GM12878 (cell line): Measurements from ENCODE around the gene CLEC17A. TPM values are rescaled to one million over a fixed set of nuclear protein-coding genes. Genes with fewer than 3 reads are reported as not detected.
A peak's percentile ranks its signal among the peaks of the same experiment; 100 is the strongest.

ENCODE experiments used
- ATAC-seq: fragments of 200-7000 bp; cut with Tn5 transposase; 3 replicates; pipeline ENCODE4 v1.9.1; 2020; ENCODE audit warnings: mild to moderate bottlenecking, moderate library complexity
- BruUV-seq: library from RNA; stranded (reverse); fragments of 400-500 nt; replicated peaks from 2 replicates; lab custom pipeline; 2021; lab: Mats Ljungman, UMichigan
- CTCF ChIA-PET: fragments of 300-600 bp; sonication (Branson Sonifier 250); formaldehyde crosslinking; extraction: SDS; loops from one replicate; lab custom pipeline; 2021; ENCODE audit warnings: inconsistent platforms; lab: Yijun Ruan, JAX
- POLR2A ChIA-PET: fragments of 350-600 bp; formaldehyde crosslinking; extraction: SDS; loops from one replicate; lab custom pipeline; 2021; ENCODE audit warnings: inconsistent platforms; lab: Charles Lee
- RAD21 ChIA-PET: fragments of 300-600 bp; sonication (Branson Sonifier 250); formaldehyde crosslinking; loops from one replicate; lab custom pipeline; 2023; ENCODE audit warnings: antibody characterized with exemption; ENCODE audit not compliant: unreplicated experiment; lab: Charles Lee
- SMC1A ChIA-PET: fragments of 300-600 bp; sonication (Branson Sonifier 250); formaldehyde crosslinking; loops from one replicate; lab custom pipeline; 2023; ENCODE audit not compliant: unreplicated experiment, uncharacterized antibody; lab: Charles Lee
- DNase-seq: peaks from one replicate; pipeline ENCODE4 v3.0.0-alpha.2; 2011; ENCODE audit warnings: low read depth, low spot score
- FAIRE-seq: peaks from 3 replicates; lab custom pipeline; 2011; peaks lifted over from hg19 to GRCh38; lab: Jason Lieb, UNC
- H2AFZ ChIP-seq: 2 replicates; pipeline ENCODE4 v1.6.0; 2011; ENCODE audit warnings: low read depth, low read length, control low read depth; ENCODE audit not compliant: control insufficient read depth
- H3K27ac ChIP-seq: 2 replicates; pipeline ENCODE4 v1.5.1; 2011; ENCODE audit warnings: control low read depth; ENCODE audit not compliant: control insufficient read depth, insufficient read depth
- H3K27me3 ChIP-seq, 2 experiments: replicated peaks in 1 of 2; 2 replicates each; pipeline versions ENCODE4 v1.6.0 to v1.6.1; 2011; ENCODE audit warnings: low read length in 1 of 2; ENCODE audit not compliant: control insufficient read depth in 2 of 2, insufficient read depth in 2 of 2
- H3K36me3 ChIP-seq, 2 experiments: 2 replicates each; pipeline ENCODE4 v1.5.1; 2011; ENCODE audit warnings: low read length in 1 of 2; ENCODE audit not compliant: control insufficient read depth in 2 of 2, insufficient read depth in 2 of 2
- H3K4me1 ChIP-seq: 2 replicates; pipeline ENCODE4 v1.6.1; 2011; ENCODE audit warnings: mild to moderate bottlenecking, low read length, moderate library complexity, mixed read lengths; ENCODE audit not compliant: control insufficient read depth, insufficient read depth
- H3K4me2 ChIP-seq: 2 replicates; pipeline ENCODE4 v1.6.0; 2011; ENCODE audit warnings: control low read depth; ENCODE audit not compliant: control insufficient read depth, insufficient read depth
- H3K4me3 ChIP-seq: fragments of 200-600 bp; sonication (generic); 2 replicates; pipeline ENCODE4 v1.5.1; 2016
- H3K79me2 ChIP-seq: 2 replicates; pipeline ENCODE4 v1.6.0; 2011; ENCODE audit warnings: low read length; ENCODE audit not compliant: control insufficient read depth, insufficient read depth
- H3K9ac ChIP-seq: 2 replicates; pipeline ENCODE4 v1.8.0; 2011; ENCODE audit warnings: low read length, control low read depth, mixed read lengths; ENCODE audit not compliant: control insufficient read depth, insufficient read depth
- H3K9me3 ChIP-seq: replicated peaks from 3 replicates; pipeline ENCODE4 v1.5.1; 2011; ENCODE audit warnings: mild to moderate bottlenecking, low read length; ENCODE audit not compliant: control insufficient read depth, insufficient read depth
- H4K20me1 ChIP-seq: 2 replicates; pipeline ENCODE4 v1.6.0; 2011; ENCODE audit not compliant: control insufficient read depth, insufficient read depth
- BCL11A ChIP-seq: IDR thresholded peaks from 2 replicates; pipeline ENCODE4 v1.6.1; 2011; ENCODE audit warnings: low read depth, low read length
- CREM ChIP-seq: IDR thresholded peaks from 2 replicates; pipeline ENCODE4 v1.6.1; 2014; ENCODE audit warnings: antibody characterized with exemption, low read depth
- MYB ChIP-seq: fragments of 150-350 bp; IDR thresholded peaks from 2 replicates; pipeline ENCODE4 v1.6.1; 2014; ENCODE audit warnings: mild to moderate bottlenecking, low read depth, low read length, borderline replicate concordance
- POLR2A ChIP-seq: IDR thresholded peaks from 2 replicates; pipeline ENCODE4 v1.6.1; 2011; ENCODE audit warnings: low read depth, mild to moderate bottlenecking, low read length
- RCOR1 ChIP-seq: conservative IDR thresholded peaks from 2 replicates; pipeline ENCODE4 v1.6.1; 2012; ENCODE audit warnings: low read depth, low read length, improper control_type of control experiment
- SMAD1 ChIP-seq: fragments of 450-650 bp; IDR thresholded peaks from 2 replicates; pipeline ENCODE4 v1.6.1; 2018; ENCODE audit warnings: mild to moderate bottlenecking, low read depth; ENCODE audit not compliant: partially characterized antibody
- WGBS: methylation state at CpG from one replicate; pipeline ENCODE4 v1.1.6; 2016; ENCODE audit warnings: low lambda C conversion rate; ENCODE audit not compliant: insufficient replicate concordance, insufficient coverage; ENCODE audit errors: missing lambda C conversion rate; 5-methylcytosine and 5-hydroxymethylcytosine counted together
- in situ Hi-C: fragments of 300-500 bp; cut with MboI; formaldehyde crosslinking; loops from 9 replicates; pipeline ENCODE4 v1.14.3; 2018; ENCODE audit warnings: mixed read lengths
- intact Hi-C: fragments of 100-400 bp; cut with micrococcal nuclease; formaldehyde crosslinking; loops from one replicate; pipeline ENCODE4 v1.14.2; 2022; ENCODE audit not compliant: unreplicated experiment
- polyA plus RNA-seq, 11 experiments: library from polyadenylated mRNA; depleted of rRNA in 4 of 11; unstranded in 6 of 11; stranded (reverse) in 5 of 11; fragments of >200 nt; fragmentation: Nextera tagmentation in 4 of 11; fragmentation: Illumina TruSeq in 1 of 11; extraction: Ambion mirVana in 4 of 11; extraction: Trizol in 1 of 11; gene quantifications; 1 replicate in 1 of 11; 2 replicates in 10 of 11; pipeline versions ENCODE4 v1.2.1 to v1.2.3, GENCODE V29; 2011 to 2016; ENCODE audit warnings: inconsistent platforms in 2 of 11, missing spikeins in 2 of 11, low read depth in 1 of 11
- total RNA-seq, 4 experiments: library from RNA; depleted of rRNA in 3 of 4; stranded (reverse); fragments of >200 nt in 3 of 4; fragmentation: Illumina TruSeq in 1 of 4; extraction: Trizol in 1 of 4; gene quantifications; 2 replicates each; pipeline versions ENCODE4 v1.2.1 to v1.2.3, GENCODE V29; 2013 to 2021
- TF ChIP-seq, protein P1 (sequence below): fragments of 450-650 bp; IDR thresholded peaks from 2 replicates; pipeline ENCODE4 v1.6.1; 2016; ENCODE audit warnings: mild to moderate bottlenecking, moderate library complexity, borderline replicate concordance
- TF ChIP-seq, protein P2 (sequence below): IDR thresholded peaks from 2 replicates; pipeline ENCODE4 v1.6.1; 2012; ENCODE audit warnings: mild to moderate bottlenecking, low read depth, low read length

CLEC17A gene
- total and polyA plus RNA-seq, 10 of the 15 experiments (the other 5 are each of a cell fraction or from before 2014, with no cell fraction given): 12.9 to 131 (median 97.3) TPM

DNA sequence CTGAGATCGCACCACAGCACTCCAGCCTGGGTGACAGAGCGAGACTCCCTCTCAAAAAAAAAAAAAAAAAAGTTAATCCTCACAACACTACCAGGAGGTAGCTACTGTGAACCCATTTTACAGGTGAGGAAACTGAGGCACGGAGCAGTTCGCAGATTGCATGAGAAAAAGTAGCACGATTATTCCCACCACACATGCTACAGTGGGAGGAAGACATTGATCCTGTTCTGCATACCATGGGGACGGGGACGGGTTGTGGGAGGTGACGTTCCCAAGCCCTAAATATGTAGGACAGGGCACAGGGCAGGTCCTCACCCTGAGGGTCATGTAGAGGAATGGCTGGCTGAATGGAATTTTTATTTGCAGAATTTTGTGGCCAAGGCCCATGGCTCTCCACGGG lies 23.7 kb downstream of the CLEC17A start:
- peaks cover 11 to 21% of the 10 kb centered on the region in 2 experiments for H3K36me3 ChIP-seq
- FAIRE-seq (no peak), DNase-seq (no peak), ATAC-seq (no peak)
- WGBS: 87% methylated on average over 9 of the region's 9 CpGs
- no peak overlapping the region for H2AFZ ChIP-seq
- H3K9ac ChIP-seq: no peak overlapping the region
- H3K4me2 ChIP-seq: no peak overlapping the region
- no peak overlapping the region for H3K4me3 ChIP-seq
- SMC1A ChIA-PET: interaction anchor here (5.0 kb wide), 1 partner anchor 80 kb away, joined by 63 read pairs; no protein-coding TSS in a partner anchor
- peaks cover 2% of the 10 kb centered on the region; the same call in 2 of the 3 replicates for H3K9me3 ChIP-seq
- BruUV-seq: no TSS peak
- H3K79me2 ChIP-seq: no peaks in the 10 kb centered on the region
- no peaks in the 10 kb centered on the region for H3K27me3 ChIP-seq
- no peak overlapping the region for H3K27ac ChIP-seq
- peaks cover 36% of the 10 kb centered on the region for H3K4me1 ChIP-seq
- CTCF ChIA-PET: interaction anchor here (4.3 to 5.6 kb wide), 2 partner anchors 33 to 80 kb away, joined by 26 to 39 read pairs; partner anchors contain the start of gene NDUFB7
- H4K20me1 ChIP-seq: no peaks in the 10 kb centered on the region
- in situ Hi-C loops: no loop called here
- intact Hi-C loops: loop anchor here (5.0 kb wide), 1 partner anchor 34 kb away; the partner anchor contains the start of gene NDUFB7
- RAD21 ChIA-PET: interaction anchor here (6.0 kb wide), 1 partner anchor 79 kb away, joined by 38 read pairs; no protein-coding TSS in a partner anchor
- POLR2A ChIA-PET: interaction anchor here (0.6 to 1.3 kb wide), 2 partner anchors 33 to 82 kb away, joined by 3 to 7 read pairs; no protein-coding TSS in a partner anchor
- TF ChIP-seq SMAD1: no peak
- peak; percentile 36; the same call in 1 of the 2 replicates for TF ChIP-seq POLR2A
- no peak for TF ChIP-seq CREM
- TF ChIP-seq, all 136 proteins: peak for 1

DNA sequence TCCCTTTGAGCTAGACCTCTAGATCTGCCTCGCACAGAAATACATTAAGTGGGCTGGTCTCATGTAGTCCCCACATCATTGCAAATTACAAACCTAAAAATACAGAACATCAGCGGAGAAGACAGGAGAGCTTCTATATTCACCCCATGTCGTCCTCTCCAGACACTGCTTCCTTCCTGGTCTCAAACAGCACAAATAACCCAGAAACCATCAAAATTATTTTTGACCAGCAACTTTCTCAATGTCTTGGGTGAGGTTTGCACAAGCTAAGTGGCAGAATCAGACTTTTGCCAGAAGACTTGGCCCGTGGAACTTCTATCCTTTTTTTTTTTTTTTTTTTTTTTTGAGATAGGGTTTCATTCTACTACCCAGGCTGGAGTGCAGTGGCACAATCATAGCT lies 28.2 kb downstream of the CLEC17A start:
- no peak for DNase-seq
- H3K4me3 ChIP-seq: no peak overlapping the region
- intact Hi-C loops: loop anchor here (10.0 kb wide), 1 partner anchor 74 kb away; no protein-coding TSS in a partner anchor
- H3K9me3 ChIP-seq: no peaks in the 10 kb centered on the region
- no peaks in the 10 kb centered on the region for H3K27me3 ChIP-seq
- ChIA-PET CTCF (interaction anchor here (0.5 to 2.6 kb wide), 4 partner anchors 17 to 623 kb away, joined by 3 to 10 read pairs (median 4); no protein-coding TSS in a partner anchor), SMC1A (interaction anchor here (0.8 to 4.3 kb wide), 2 partner anchors 14 to 75 kb away, joined by 3 to 31 read pairs; no protein-coding TSS in a partner anchor), POLR2A (interaction anchor here (0.6 to 1.7 kb wide), 7 partner anchors 10 to 137 kb away, joined by 3 to 6 read pairs (median 4); no protein-coding TSS in a partner anchor), RAD21 (interaction anchor here (0.9 kb wide), 1 partner anchor 20 kb away, joined by 3 read pairs; no protein-coding TSS in a partner anchor)
- no peak overlapping the region for H3K4me2 ChIP-seq
- no peaks in the 10 kb centered on the region for H3K79me2 ChIP-seq
- 34% methylated on average over 4 of the region's 4 CpGs for WGBS
- in situ Hi-C loops: no loop called here
- H3K4me1 ChIP-seq: peaks cover 18% of the 10 kb centered on the region
- no peak overlapping the region for H2AFZ ChIP-seq
- no peak for ATAC-seq
- H4K20me1 ChIP-seq: no peaks in the 10 kb centered on the region
- no peak overlapping the region for H3K27ac ChIP-seq
- no peak for TF ChIP-seq RCOR1
- TF ChIP-seq, protein P1, sequence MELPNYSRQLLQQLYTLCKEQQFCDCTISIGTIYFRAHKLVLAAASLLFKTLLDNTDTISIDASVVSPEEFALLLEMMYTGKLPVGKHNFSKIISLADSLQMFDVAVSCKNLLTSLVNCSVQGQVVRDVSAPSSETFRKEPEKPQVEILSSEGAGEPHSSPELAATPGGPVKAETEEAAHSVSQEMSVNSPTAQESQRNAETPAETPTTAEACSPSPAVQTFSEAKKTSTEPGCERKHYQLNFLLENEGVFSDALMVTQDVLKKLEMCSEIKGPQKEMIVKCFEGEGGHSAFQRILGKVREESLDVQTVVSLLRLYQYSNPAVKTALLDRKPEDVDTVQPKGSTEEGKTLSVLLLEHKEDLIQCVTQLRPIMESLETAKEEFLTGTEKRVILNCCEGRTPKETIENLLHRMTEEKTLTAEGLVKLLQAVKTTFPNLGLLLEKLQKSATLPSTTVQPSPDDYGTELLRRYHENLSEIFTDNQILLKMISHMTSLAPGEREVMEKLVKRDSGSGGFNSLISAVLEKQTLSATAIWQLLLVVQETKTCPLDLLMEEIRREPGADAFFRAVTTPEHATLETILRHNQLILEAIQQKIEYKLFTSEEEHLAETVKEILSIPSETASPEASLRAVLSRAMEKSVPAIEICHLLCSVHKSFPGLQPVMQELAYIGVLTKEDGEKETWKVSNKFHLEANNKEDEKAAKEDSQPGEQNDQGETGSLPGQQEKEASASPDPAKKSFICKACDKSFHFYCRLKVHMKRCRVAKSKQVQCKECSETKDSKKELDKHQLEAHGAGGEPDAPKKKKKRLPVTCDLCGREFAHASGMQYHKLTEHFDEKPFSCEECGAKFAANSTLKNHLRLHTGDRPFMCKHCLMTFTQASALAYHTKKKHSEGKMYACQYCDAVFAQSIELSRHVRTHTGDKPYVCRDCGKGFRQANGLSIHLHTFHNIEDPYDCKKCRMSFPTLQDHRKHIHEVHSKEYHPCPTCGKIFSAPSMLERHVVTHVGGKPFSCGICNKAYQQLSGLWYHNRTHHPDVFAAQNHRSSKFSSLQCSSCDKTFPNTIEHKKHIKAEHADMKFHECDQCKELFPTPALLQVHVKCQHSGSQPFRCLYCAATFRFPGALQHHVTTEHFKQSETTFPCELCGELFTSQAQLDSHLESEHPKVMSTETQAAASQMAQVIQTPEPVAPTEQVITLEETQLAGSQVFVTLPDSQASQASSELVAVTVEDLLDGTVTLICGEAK: no peak
- TF ChIP-seq BCL11A: no peak
- TF ChIP-seq MYB: no peak
- TF ChIP-seq, protein P2, sequence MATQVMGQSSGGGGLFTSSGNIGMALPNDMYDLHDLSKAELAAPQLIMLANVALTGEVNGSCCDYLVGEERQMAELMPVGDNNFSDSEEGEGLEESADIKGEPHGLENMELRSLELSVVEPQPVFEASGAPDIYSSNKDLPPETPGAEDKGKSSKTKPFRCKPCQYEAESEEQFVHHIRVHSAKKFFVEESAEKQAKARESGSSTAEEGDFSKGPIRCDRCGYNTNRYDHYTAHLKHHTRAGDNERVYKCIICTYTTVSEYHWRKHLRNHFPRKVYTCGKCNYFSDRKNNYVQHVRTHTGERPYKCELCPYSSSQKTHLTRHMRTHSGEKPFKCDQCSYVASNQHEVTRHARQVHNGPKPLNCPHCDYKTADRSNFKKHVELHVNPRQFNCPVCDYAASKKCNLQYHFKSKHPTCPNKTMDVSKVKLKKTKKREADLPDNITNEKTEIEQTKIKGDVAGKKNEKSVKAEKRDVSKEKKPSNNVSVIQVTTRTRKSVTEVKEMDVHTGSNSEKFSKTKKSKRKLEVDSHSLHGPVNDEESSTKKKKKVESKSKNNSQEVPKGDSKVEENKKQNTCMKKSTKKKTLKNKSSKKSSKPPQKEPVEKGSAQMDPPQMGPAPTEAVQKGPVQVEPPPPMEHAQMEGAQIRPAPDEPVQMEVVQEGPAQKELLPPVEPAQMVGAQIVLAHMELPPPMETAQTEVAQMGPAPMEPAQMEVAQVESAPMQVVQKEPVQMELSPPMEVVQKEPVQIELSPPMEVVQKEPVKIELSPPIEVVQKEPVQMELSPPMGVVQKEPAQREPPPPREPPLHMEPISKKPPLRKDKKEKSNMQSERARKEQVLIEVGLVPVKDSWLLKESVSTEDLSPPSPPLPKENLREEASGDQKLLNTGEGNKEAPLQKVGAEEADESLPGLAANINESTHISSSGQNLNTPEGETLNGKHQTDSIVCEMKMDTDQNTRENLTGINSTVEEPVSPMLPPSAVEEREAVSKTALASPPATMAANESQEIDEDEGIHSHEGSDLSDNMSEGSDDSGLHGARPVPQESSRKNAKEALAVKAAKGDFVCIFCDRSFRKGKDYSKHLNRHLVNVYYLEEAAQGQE: no peak
- TSS peak; percentile 66 for BruUV-seq
- FAIRE-seq: no peak
- peaks cover 11 to 15% of the 10 kb centered on the region in 2 experiments for H3K36me3 ChIP-seq
- no peak overlapping the region for H3K9ac ChIP-seq
